ENCODE measurements around the gene TMEM140.

GRCh38 chr7:135189221-135189662 lies 41.4 kb downstream of the TMEM140 start:
- TF ChIP-seq EZH2phosphoT487 (IDR thresholded peaks at IDR 0.05; ENCODE audit: low read length) (no peak), CTCF (IDR thresholded peaks at IDR 0.05; ENCODE audit: low read length) (no peak), EZH2 (optimal IDR thresholded peaks at IDR 0.05; ENCODE audit: low read depth, low read length) (no peak)

Data from MM.1S (cell line).